HG02763 (cell line): ENCODE measurements around the gene TMEM163.
"Not testable (repeated sequence)": the region's sequence is repeated elsewhere in the genome, so short reads cannot be mapped to it uniquely, and the experiment has no call there.

Experiments
- ATAC-seq: cut with Tn5 transposase; IDR thresholded peaks from one replicate; pipeline ENCODE4 v1.9.1; 2021; ENCODE audit warnings: mild to moderate bottlenecking, moderate library complexity; ENCODE audit not compliant: unreplicated experiment

The TMEM163 gene

DNA sequence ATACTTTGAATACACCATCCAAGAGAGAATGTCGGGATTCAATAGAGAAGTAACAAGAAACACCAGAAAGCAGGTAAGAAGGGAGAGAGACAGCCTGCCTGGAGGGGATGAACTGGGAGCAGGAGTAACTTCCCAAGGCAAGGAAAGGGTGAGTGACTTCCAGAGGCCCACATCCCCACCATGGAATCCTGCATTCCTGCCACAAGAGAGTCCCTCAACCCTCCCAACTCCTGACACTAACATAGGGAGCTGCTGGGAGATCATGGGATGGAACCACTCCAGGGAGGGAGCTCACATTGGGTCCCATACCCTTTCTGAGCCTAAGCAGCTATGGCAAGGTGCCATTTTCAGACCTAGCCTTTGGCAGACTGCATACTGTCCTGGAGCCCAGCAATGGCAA, 5.5 kb upstream of the TMEM163 start:
- no peak for ATAC-seq

DNA sequence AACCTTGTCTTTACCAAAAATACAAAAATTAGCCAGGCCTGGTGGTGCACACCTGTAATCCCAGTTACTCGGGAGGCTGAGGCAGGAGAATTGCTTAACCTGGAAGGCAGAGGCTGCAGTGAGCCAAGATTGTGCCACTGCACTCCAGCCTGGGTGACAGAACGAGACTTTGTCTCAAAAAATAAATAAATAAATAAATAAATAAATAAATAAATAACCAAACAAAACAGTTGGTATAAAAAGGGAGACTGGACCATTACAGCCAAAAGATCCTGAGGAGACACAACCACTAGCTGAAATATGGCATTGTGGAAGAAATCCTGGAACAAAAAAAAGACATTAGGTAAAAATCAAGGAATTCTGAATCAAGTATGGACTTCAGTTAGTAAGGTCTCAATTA, 4.9 kb upstream of the TMEM163 start:
- not testable (repeated sequence) for ATAC-seq

DNA sequence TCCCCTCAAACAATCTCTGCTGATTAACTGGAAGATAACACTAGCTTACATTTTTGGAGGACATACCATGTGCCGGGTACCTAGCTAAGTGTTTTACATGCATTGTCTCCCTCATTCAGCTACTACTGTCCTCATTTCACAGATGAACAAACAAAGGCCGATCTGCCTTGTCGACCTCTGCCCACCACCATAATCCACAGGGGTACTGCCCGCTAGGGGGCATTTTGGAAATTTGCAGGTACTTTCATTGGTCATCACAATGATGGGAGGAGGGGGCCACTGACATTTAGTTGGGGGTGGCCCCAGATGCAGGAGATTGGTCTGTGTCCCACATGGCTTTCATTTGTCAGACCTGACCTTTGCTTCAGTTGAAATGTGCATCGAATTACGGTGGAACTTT, 3.9 kb upstream of the TMEM163 start:
- no peak for ATAC-seq

DNA sequence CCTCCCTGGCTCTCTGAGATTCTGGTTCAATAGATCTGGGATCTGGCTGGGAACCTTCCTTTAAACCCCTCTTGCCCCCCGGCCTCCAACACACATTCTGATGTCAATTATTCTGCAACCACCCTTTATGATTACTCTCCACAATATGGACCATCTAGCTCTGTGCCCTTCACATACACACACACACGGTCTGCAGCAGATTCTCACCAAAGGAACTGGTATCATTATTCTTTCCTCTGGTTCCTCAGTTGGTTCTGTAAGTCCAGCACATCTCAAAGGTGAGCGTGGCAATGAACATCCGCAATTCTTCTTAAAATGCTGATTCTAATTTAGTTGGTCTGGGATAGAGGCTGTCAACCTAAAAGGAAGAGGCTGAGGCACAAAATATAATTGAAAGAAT, 2.8 kb upstream of the TMEM163 start:
- ATAC-seq, result no peak

DNA sequence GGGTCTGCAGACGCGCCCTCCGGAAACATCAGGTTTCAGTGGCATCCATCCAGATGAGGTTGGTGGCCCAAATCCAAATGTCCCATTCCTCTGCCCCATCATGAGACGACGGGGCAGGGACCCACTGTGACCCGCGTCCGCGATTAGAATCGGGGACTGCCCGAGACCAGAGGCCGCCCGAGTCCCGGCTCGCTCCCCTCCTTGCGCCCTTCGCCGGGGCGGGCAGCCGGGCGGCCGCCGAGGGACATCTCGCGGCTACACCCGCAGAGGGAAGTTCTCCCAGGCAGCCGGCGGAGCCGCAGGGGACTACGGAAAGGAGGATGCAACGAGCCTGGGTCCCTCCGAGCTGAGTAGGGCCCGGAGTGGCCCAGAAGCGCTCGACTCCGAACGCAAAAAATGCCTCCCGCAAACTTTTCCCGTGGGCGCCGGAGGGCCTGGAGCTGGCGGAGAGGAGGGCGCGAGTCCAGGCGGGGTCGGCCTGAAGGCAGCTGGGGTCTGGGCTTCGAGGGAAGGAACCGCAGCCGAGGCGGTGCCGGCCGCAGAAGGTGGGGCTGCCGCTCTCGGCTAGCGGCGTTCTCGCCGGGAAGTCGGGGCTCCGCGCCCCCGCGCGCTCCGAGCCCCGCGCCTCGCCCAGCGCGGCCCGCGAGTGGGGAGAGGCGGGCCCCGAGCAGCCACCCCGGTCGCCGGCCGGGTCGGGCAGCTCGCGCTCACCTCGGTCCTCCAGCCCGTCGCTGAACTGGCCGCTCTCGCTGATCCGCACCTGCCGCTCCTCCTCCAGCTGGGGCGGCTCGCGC, 580 bp downstream of the TMEM163 start:
- ATAC-seq, result peak; percentile 22

DNA sequence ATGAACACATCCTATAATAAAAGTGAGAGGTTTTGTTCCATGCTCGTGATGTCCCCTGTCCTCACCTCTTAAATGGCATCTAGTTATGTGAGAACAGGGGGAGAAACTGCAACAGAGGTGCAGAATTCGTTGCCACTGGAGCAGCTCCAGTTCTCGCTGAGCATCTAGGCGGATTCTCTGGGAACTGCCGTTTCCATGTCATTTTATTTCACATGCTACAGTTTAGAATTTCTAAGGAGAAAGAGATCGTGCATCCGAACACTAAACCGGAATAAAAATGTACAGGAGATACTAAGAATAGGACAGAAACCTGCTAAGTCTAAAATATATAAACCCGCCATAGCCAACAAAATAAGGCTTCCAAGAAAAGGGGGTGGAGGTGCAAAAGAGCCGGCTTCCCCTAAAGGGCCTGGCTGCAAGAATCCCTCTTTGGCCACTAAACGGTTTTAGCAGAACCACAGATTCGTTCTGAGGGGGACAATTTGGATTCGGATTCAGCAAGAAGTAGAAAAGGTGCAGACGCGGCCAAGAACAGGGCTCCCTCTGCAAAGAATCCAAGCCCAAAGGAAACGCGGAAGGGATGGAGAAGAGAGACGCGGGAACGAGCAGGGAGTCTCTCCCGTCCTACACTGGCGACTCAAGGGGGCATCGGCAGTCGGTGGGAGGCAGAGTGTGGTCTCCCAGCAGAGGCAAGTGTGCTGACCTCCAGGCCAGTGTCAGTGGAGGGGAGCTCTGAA, 1.3 kb downstream of the TMEM163 start:
- no peak for ATAC-seq

DNA sequence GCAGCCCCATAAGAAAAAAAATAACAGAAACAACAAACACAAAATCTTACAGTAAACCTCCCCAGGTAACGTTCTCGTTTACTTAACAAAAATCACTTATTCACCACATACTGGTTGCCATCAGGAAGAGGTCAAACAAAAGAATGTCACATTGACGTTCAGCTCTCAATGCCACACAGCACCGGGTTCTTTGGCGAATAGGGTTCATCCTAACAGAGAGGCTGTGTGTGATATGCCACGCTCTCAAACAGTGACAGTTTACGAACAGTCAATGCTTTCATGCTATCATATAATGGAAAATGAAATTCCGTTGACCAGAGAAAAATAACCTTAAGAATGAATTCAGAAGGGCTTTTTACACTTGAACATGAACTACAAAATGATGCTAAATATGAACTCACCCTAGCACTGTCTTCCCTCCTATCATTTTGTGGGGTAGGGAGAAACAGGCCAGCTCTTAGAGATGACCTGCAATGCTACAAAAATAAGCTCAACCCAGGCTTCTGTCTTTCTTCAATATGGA, 2.0 kb downstream of the TMEM163 start:
- no peak for ATAC-seq

DNA sequence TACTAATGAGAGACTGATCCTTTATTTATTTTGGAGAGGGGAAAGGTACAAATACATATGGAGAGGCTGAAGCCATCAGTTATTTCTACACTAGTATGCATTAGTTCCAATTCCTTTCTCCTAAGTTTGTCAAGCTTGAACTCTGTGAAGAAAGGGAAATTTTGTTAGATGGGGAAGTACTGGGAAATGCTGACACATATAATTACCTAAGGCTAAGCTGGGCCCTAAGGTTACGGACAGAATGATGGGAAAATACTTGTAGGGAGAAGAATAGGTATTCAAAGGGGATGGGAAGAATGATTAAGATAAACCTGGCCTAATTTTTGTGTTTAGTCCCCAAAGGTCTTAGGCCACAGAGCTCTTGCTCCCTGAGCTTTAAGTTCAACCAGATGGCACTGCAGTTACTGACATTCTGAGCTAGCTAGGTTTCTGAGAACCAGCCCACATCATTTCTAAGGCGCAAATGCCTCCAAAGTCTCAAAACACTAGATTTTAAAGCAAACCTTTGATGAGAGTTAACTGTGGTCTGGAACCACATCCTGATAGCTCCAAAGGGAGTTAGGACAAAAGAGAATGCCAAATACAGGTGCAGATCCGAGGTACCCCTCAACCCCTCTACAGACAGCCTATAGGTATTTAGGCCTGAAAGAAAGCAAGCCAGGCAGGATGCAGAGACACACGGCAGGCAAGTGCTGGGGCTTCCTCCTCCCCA, 2.7 kb downstream of the TMEM163 start:
- ATAC-seq, result no peak

DNA sequence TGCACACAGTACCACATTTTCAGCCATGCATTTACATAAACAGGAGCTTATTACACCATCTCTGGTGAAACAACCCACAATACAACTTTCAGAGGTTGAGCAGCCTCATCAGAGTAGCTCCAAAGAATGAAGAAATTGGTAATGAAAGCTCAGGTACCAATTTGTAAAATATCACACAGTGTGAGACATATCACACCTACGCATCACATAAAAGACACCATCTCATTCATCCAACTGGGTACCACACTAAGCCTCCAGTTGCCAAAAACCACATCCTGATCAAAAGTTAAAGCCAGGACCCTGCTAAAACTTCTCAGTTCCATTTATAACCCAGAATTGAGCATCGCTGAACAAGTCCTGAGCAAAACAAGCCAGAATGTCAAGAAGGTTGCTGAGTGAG, 4.6 kb downstream of the TMEM163 start:
- ATAC-seq, result no peak

DNA sequence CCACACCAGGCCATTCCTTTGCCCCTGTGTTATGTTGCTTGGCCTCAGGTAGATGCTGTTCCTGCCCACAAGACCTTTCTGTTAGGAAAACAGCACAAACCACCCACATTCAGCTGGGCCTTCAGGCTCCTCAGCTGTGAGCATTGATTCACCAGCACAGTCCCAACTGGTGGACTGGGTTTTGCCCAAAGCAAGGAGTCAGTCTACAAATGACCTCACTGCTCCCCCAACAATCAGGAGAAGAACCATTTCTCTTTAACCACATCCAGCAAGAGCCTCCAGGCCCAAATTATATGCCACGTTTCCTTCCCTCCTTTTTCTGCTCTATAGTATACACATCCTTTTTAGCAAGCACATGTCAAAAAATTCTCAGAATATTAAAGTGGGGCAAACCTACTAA, 5.2 kb downstream of the TMEM163 start:
- ATAC-seq, result no peak

DNA sequence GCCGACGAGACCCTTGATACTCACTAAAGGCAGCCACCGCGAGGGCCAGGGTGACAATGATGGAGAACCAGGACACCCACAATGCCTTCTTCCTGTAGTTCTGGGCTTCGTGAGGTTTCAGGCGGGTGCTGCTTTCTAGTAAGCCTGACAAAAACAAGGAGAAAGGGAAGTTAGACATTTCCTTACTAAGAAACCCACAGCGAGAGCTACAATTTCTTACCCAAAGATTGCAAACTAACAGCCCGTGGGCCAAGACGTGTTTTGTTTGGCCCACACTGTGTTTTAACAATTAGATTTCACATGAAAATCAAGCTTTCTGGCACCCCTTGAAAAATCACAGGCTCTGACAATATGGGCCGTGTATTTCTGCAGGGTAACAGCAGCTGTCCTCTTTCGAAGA, 5.6 kb downstream of the TMEM163 start:
- no peak for ATAC-seq

DNA sequence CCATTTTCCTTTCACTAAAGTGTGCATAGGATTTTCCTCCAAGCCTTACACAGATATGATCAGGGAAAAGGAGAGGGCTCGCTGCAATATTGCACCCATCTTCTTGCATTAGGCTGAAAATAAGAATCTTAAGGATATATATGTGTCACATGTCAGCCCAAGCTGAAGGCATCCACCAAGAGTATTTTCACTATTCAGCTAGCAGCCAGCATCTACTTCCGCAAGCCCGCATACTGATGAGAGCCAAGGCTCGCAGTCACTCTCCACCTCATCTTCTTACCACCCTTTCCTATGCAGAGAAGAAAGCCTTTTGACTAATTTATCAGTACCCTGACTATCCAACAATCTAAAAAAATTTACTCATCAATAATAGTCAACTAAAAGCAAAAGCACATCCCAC, 6.1 kb downstream of the TMEM163 start:
- no peak for ATAC-seq

DNA sequence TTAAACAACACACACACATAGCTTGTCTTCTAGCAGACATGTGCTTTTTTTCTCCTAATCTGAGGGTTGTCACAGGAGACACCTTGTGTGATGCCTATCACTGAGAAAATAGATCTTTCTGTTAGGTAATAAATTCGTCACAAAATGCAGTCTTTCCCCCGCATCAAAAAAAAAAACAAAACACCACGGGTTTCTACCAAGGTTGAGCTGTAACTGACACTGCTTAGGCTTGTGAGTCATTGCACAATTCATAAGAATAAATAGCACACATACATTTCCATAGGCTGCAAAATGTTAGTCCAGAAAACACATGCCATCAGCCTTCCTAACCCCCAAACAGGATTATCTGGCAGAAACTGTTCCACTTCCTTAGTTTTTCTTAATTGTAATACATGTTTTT, 6.5 kb downstream of the TMEM163 start:
- no peak for ATAC-seq

DNA sequence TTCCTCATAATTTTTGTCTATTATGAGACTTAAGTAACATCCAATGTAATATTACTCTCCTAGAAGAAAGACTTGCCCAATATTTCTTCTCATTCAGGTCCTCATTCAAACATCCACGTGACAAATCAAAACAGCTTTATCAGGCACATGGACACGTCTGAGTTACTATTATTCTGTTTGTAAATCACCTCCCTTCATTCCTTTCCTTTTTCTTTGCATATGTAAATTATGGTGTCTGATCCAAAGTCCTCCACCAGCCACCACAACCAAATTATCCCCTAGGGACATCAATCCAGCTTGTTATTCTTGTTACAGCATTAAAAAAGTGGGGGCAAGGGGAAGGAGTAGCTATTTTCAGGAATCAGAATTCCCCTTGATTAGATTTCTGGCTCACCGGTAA, 7.1 kb downstream of the TMEM163 start:
- no peak for ATAC-seq

DNA sequence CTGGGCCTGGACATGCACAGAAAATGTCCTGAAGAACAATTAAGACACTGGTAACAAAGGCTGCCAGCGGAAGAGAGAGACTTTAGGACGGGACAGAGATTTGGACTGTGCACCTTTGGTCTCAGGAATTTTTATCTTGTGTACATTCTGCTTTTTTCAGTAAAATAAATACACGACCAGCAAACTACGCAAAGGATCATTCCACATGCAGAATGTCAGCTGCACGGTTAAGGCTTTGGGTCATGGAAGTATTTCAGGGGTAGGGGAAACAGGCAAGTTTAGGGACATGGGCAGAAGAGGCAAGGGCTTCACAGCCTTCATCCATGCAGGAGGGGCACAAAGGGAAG, 11.5 kb downstream of the TMEM163 start:
- ATAC-seq, result no peak

DNA sequence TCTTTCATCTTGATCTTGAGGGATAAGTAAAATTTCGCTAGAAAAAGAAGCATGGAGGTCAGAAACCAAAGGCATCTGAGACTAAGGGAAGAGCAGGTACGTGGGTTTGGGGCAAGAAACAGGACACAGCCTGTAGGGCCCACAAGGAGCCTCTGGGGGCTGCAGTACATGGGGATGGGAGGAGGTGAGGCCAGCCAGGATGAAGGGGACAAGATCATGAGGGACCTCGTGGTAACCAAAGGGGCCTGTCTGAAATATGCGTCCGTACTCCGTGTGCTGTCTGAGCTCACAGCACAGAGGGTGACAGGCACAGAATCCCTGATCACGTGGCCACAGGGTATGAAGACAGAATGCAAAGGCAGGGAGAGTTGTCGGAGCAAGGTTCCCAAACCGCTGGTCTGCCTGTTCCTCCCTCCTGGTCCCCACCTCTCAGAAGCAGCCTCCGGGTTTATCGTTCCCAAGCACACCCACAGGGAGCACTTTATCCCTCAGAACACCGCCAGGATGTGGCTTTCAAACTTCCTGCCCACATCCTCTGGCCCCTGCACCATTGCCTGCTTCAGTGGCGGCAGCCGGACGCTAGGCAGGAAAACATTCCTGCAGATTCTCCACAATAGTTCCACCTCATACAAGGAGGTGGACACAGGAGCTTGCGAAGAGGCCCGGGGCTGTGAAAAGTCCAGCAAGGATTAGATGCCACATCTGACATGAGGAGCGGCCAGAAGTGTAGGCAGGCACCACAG, 12.0 kb downstream of the TMEM163 start:
- ATAC-seq, result no peak

DNA sequence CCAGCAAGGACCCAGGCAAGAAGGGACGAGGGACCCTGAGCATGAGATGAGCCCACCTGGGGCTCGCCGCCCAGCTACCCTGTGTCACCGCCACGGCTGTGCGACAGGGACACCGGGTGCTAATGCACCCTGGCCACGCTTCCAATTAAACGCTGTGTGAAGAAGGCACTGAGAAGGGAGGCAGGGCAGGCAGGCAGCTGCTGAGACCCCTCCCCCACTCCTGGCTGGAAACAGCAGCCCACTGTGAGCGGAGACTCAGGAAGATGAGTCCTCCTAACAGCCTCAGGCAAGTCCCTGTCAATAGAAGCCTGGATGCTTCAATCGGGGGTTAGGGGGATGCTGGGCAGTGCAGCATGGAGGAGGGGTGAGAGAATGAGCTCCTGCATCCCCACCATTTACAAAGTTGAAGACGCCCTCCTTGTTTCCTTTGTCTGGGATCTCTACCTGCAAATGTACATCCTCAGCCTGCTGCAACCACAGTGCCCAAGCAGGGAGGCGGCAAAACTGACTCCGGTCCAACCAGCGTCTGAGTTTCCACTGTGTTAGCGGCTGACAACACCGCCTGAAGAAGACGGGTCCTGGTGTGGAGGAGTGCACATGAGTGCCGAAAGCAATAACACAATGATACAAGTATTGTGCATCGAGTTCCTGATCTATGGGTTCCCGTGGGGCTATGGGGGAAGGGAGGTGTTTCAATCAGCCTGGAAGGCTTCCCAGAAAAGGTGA, 12.8 kb downstream of the TMEM163 start:
- no peak for ATAC-seq

DNA sequence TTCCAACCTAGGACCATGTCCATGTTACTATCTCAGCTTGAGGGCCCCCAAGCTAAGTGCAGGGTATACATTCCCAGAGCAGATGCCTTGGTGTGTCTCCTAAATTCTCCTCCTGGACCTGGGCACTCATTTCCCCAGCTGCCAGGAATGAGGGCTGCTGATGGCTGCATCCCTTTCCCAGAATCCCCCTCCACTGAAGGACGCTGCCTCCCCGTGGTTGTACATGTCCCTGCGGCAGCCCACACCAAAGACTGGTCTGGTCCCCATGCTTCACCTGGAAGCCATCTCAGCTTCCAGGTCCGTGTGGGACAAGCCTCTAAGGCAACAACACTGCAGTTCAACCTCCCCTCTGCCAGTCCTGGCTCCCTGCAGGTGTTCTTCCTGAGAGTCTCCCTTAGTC, 14.6 kb downstream of the TMEM163 start:
- no peak for ATAC-seq

DNA sequence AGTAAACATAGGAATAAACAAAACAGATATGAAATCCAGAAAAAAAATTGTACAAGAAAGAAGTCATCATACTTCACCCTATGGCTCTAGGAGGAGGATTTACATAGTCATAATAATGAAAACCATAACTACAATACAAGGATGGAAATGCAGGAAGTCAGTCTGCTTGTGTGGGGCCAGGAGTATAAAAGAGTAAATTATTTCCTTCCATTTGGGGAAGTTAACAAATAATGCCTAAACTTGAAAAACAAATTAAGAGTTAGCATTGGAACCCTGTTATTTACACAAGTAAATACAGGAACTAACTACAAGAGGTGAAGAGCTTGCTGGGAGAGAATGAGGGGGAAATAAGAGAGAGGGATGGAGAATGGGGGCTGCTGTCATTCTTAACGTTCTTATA, 15.4 kb downstream of the TMEM163 start:
- ATAC-seq, result no peak

DNA sequence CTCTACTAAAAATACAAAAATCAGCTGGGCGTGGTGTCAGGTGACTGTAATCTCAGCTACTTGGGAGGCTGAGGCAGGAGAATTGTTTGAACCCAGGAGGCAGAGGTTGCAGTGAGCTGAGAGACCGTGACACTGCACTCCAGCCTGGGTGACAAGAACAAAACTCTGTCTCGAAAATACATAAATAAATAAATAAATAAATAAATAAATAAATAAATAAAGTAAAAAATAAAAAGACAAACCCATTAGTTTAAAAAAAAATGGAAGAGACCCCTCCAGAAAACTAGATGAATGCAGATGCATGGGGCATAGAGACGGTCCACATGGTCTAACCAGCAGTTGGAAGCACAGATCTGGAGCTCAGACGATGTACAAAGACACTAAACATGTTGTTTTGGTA, 18.1 kb downstream of the TMEM163 start:
- no peak for ATAC-seq
